SK-N-SH (cell line): ENCODE data around the gene TAOK1. TPM values are rescaled to one million over a fixed set of nuclear protein-coding genes. Genes with fewer than 3 reads are reported as not detected.
"Not testable (repeated sequence)": the region's sequence is repeated elsewhere in the genome, so short reads cannot be mapped to it uniquely, and the experiment has no call there.

Experiments
- CTCF ChIA-PET: fragments of 300-600, 350-600 bp; formaldehyde crosslinking; extraction: SDS; loops from one replicate; lab custom pipeline; 2021; lab: Yijun Ruan, JAX
- POLR2A ChIA-PET: fragments of 350-600 bp; sonication (Branson Sonifier 250); formaldehyde crosslinking; extraction: SDS; loops from one replicate; lab custom pipeline; 2020; ENCODE audit warnings: antibody characterized with exemption, inconsistent platforms; lab: Yijun Ruan, JAX
- DNase-seq: peaks from one replicate; pipeline ENCODE4 v3.0.0; 2012
- H2AFZ ChIP-seq: fragments of 200-600 bp; sonication (generic); 2 replicates; pipeline ENCODE4 v1.8.1; 2016; ENCODE audit warnings: antibody characterized with exemption, mild to moderate bottlenecking, low read depth
- H3F3A ChIP-seq: fragments of 200-600 bp; sonication (generic); replicated peaks from 2 replicates; pipeline ENCODE3; 2016; ENCODE audit warnings: antibody characterized with exemption, mild to moderate bottlenecking; ENCODE audit not compliant: insufficient read depth
- H3K27ac ChIP-seq, 2 experiments: fragments of 200-500 bp in 1 of 2; fragments of 200-600 bp in 1 of 2; sonication (Bioruptor generic) in 1 of 2; sonication (generic), shearing (Covaris generic) in 1 of 2; 2 replicates each; pipeline versions ENCODE4 v1.5.1 to v1.6.1; 2014 to 2016; ENCODE audit warnings: low read depth in 2 of 2, inconsistent platforms in 1 of 2, low read length in 1 of 2, mild to moderate bottlenecking in 1 of 2, mixed read lengths in 1 of 2
- H3K27me3 ChIP-seq: fragments of 200-600 bp; sonication (generic), shearing (Covaris generic); 2 replicates; pipeline ENCODE4 v1.6.1; 2016; ENCODE audit warnings: mixed run types; ENCODE audit not compliant: insufficient read depth
- H3K36me3 ChIP-seq, 2 experiments: fragments of 200-500 bp in 1 of 2; fragments of 200-600 bp in 1 of 2; sonication (Bioruptor generic) in 1 of 2; sonication (generic) in 1 of 2; replicated peaks in 1 of 2; 2 replicates each; pipeline versions ENCODE3 to v1.5.1; 2014 to 2016; ENCODE audit warnings: low read length in 1 of 2, mild to moderate bottlenecking in 1 of 2; ENCODE audit not compliant: insufficient read depth in 2 of 2, control insufficient read depth in 1 of 2
- H3K4me1 ChIP-seq, 2 experiments: fragments of 200-500 bp in 1 of 2; fragments of 200-600 bp in 1 of 2; sonication (Bioruptor generic) in 1 of 2; sonication (generic), shearing (Covaris generic) in 1 of 2; 2 replicates each; pipeline versions ENCODE4 v1.5.1 to v1.6.1; 2014 to 2016; ENCODE audit warnings: low read depth in 1 of 2, low read length in 1 of 2, mixed run types in 1 of 2; ENCODE audit not compliant: insufficient read depth in 2 of 2, control insufficient read depth in 1 of 2
- H3K4me2 ChIP-seq: fragments of 200-600 bp; sonication (generic), shearing (Covaris generic); 2 replicates; pipeline ENCODE4 v1.6.1; 2017; ENCODE audit warnings: mixed run types
- H3K4me3 ChIP-seq, 2 experiments: fragments of 200-500 bp in 1 of 2; fragments of 200-600 bp in 1 of 2; sonication (Bioruptor generic) in 1 of 2; sonication (generic), shearing (Covaris generic) in 1 of 2; 2 replicates each; pipeline versions ENCODE4 v1.5.1 to v1.8.1; 2014 to 2016; ENCODE audit warnings: low read depth in 2 of 2, inconsistent platforms in 1 of 2, low read length in 1 of 2, mild to moderate bottlenecking in 1 of 2, mixed read lengths in 1 of 2, moderate library complexity in 1 of 2
- H3K79me2 ChIP-seq: fragments of 200-600 bp; sonication (generic); 2 replicates; pipeline ENCODE4 v1.8.1; 2017; ENCODE audit warnings: mild to moderate bottlenecking; ENCODE audit not compliant: insufficient read depth
- H3K9ac ChIP-seq: fragments of 200-600 bp; sonication (generic); 2 replicates; pipeline ENCODE4 v1.6.1; 2017; ENCODE audit warnings: mixed run types
- H3K9me2 ChIP-seq: fragments of 200-600 bp; sonication (generic); 2 replicates; pipeline ENCODE4 v1.6.1; 2017; ENCODE audit warnings: mixed run types
- H3K9me3 ChIP-seq: fragments of 200-600 bp; sonication (generic); 2 replicates; pipeline ENCODE4 v1.6.1; 2017; ENCODE audit warnings: mixed run types, mild to moderate bottlenecking, moderate library complexity
- H4K20me1 ChIP-seq: fragments of 200-600 bp; sonication (generic); 2 replicates; pipeline ENCODE4 v1.6.1; 2017; ENCODE audit warnings: mild to moderate bottlenecking, mixed run types; ENCODE audit not compliant: insufficient read depth
- ELF1 ChIP-seq: IDR thresholded peaks from 2 replicates; pipeline ENCODE4 v1.4.0; 2012
- EP300 ChIP-seq, 2 experiments: IDR thresholded peaks; 2 replicates each; pipeline versions ENCODE4 v1.4.0 to v1.6.1; 2012; ENCODE audit warnings: borderline replicate concordance in 1 of 2, low read depth in 1 of 2, low read length in 1 of 2
- FOSL2 ChIP-seq: IDR thresholded peaks from 2 replicates; pipeline ENCODE4 v1.4.0; 2012; ENCODE audit warnings: low read depth, mild to moderate bottlenecking, moderate library complexity, borderline replicate concordance
- GATA2 ChIP-seq: sonication (generic); formaldehyde crosslinking; IDR thresholded peaks from 2 replicates; pipeline ENCODE4 v1.5.0; 2020; ENCODE audit warnings: mild to moderate bottlenecking, missing genetic modification reagents
- MEF2A ChIP-seq: IDR thresholded peaks from 2 replicates; pipeline ENCODE4 v1.4.0; 2012; ENCODE audit warnings: low read depth, borderline replicate concordance
- MXI1 ChIP-seq: IDR thresholded peaks from 2 replicates; pipeline ENCODE4 v1.6.1; 2012; ENCODE audit warnings: mild to moderate bottlenecking, low read depth, low read length, improper control_type of control experiment
- NFIC ChIP-seq: IDR thresholded peaks from 2 replicates; pipeline ENCODE4 v1.4.0; 2012; ENCODE audit warnings: borderline replicate concordance
- NRF1 ChIP-seq: IDR thresholded peaks from 2 replicates; pipeline ENCODE4 v1.6.1; 2012; ENCODE audit warnings: low read depth, mild to moderate bottlenecking, low read length
- POLR2AphosphoS5 ChIP-seq: IDR thresholded peaks from 2 replicates; pipeline ENCODE4 v1.6.1; 2012; ENCODE audit warnings: low read depth, low read length
- RFX5 ChIP-seq: IDR thresholded peaks from 2 replicates; pipeline ENCODE4 v1.6.1; 2012; ENCODE audit warnings: mild to moderate bottlenecking, improper control_type of control experiment, low read length
- SMC3 ChIP-seq: IDR thresholded peaks from 2 replicates; pipeline ENCODE4 v1.6.1; 2012; ENCODE audit warnings: low read depth, low read length, improper control_type of control experiment
- TCF12 ChIP-seq: IDR thresholded peaks from 2 replicates; pipeline ENCODE4 v1.4.0; 2012
- TEAD4 ChIP-seq: IDR thresholded peaks from 2 replicates; pipeline ENCODE4 v1.4.0; 2012; ENCODE audit warnings: mild to moderate bottlenecking, borderline replicate concordance; ENCODE audit not compliant: insufficient read depth
- YY1 ChIP-seq: IDR thresholded peaks from 2 replicates; pipeline ENCODE4 v1.4.0; 2012; ENCODE audit warnings: low read depth, mild to moderate bottlenecking
- WGBS: methylation state at CpG from one replicate; pipeline ENCODE4 v1.1.6; 2017; ENCODE audit warnings: low lambda C conversion rate; 5-methylcytosine and 5-hydroxymethylcytosine counted together
- polyA plus RNA-seq, 3 experiments: library from polyadenylated mRNA; depleted of rRNA; stranded (reverse); fragments of >200 nt; gene quantifications; 2 replicates each; pipeline ENCODE4 v1.2.3, GENCODE V29; 2012
- TF ChIP-seq, protein P1 (sequence below): fragments of 150-350 bp; IDR thresholded peaks from 2 replicates; pipeline ENCODE4 v1.6.1; 2017; ENCODE audit warnings: antibody characterized with exemption, low read length, low read depth, borderline replicate concordance
- TF ChIP-seq, protein P2 (sequence below): IDR thresholded peaks from 2 replicates; pipeline ENCODE4 v1.6.1; 2012; ENCODE audit warnings: mild to moderate bottlenecking, low read depth, low read length, moderate library complexity
- TF ChIP-seq, protein P3 (sequence below): IDR thresholded peaks from 2 replicates; pipeline ENCODE4 v1.4.0; 2012; ENCODE audit warnings: low read depth, borderline replicate concordance

Gene TAOK1
- polyA plus RNA-seq, 1 of the 3 experiments (the other 2 are of a cell fraction) = 5.9 TPM

DNA sequence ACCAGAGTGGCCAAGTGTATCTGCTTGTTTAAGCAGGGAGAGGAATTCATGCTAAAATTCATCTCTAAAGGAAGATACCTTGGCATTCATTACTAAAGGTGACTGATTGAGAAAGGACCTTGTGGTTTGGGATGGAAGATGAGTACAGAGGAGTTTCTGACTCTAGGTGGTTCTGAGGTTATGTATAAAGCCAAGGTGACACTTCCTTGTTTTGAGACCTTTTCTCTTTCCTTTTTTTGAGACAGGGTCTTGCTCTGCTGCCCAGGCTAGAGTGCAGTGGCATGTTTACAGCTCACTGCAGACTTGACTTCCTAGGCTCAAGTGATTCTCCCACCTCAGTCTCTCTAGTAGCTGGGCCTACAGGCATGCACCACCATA, 167.6 kb downstream of the TAOK1 start (continued):
- TF ChIP-seq, protein P1, sequence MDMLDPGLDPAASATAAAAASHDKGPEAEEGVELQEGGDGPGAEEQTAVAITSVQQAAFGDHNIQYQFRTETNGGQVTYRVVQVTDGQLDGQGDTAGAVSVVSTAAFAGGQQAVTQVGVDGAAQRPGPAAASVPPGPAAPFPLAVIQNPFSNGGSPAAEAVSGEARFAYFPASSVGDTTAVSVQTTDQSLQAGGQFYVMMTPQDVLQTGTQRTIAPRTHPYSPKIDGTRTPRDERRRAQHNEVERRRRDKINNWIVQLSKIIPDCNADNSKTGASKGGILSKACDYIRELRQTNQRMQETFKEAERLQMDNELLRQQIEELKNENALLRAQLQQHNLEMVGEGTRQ = no peak
- no peak for TF ChIP-seq TCF12
- no peak for TF ChIP-seq YY1
- no peak for TF ChIP-seq SMC3
- TF ChIP-seq EP300 (IDR thresholded peaks at IDR 0.05; ENCODE audit: borderline replicate concordance in 1 of 2, low read depth in 1 of 2, low read length in 1 of 2) = no peak
- TF ChIP-seq, protein P2, sequence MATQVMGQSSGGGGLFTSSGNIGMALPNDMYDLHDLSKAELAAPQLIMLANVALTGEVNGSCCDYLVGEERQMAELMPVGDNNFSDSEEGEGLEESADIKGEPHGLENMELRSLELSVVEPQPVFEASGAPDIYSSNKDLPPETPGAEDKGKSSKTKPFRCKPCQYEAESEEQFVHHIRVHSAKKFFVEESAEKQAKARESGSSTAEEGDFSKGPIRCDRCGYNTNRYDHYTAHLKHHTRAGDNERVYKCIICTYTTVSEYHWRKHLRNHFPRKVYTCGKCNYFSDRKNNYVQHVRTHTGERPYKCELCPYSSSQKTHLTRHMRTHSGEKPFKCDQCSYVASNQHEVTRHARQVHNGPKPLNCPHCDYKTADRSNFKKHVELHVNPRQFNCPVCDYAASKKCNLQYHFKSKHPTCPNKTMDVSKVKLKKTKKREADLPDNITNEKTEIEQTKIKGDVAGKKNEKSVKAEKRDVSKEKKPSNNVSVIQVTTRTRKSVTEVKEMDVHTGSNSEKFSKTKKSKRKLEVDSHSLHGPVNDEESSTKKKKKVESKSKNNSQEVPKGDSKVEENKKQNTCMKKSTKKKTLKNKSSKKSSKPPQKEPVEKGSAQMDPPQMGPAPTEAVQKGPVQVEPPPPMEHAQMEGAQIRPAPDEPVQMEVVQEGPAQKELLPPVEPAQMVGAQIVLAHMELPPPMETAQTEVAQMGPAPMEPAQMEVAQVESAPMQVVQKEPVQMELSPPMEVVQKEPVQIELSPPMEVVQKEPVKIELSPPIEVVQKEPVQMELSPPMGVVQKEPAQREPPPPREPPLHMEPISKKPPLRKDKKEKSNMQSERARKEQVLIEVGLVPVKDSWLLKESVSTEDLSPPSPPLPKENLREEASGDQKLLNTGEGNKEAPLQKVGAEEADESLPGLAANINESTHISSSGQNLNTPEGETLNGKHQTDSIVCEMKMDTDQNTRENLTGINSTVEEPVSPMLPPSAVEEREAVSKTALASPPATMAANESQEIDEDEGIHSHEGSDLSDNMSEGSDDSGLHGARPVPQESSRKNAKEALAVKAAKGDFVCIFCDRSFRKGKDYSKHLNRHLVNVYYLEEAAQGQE = no peak

DNA sequence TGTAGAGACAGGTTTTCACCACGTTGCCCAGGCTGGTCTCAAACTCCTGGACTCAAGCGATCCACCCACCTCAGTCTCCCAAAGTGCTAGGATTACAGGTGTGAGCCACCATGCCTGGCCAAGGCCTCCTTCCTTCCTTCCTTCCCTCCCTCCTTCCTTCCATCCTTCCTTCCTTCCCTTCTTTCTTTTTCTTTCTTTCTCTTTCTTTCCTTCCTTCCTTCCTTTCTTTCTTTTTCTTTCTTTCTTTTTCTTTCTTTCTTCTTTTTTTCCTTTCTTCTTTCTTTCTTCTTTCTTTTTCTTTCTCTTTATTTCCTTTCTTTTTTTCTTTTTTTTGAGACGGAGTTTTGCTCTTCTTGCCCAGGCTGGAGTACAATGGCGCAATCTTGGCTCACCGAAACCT, 168.0 kb downstream of the TAOK1 start:
- H3K9me2 ChIP-seq, H3K79me2 ChIP-seq, H3K36me3 ChIP-seq, H2AFZ ChIP-seq, DNase-seq, H3K4me1 ChIP-seq, H3K27me3 ChIP-seq, H3K4me2 ChIP-seq, H3K9me3 ChIP-seq, H3K27ac ChIP-seq, POLR2A ChIA-PET, H4K20me1 ChIP-seq, H3K4me3 ChIP-seq, H3K9ac ChIP-seq, H3F3A ChIP-seq: not testable (repeated sequence)
- CTCF ChIA-PET = interaction anchor here (2.0 to 3.8 kb wide), 3 partner anchors 9 to 188 kb away, joined by 7 to 22 read pairs (median 9); partner anchors contain the start of gene ABHD15
- WGBS = 96% methylated on average over 5 of the region's 5 CpGs

DNA sequence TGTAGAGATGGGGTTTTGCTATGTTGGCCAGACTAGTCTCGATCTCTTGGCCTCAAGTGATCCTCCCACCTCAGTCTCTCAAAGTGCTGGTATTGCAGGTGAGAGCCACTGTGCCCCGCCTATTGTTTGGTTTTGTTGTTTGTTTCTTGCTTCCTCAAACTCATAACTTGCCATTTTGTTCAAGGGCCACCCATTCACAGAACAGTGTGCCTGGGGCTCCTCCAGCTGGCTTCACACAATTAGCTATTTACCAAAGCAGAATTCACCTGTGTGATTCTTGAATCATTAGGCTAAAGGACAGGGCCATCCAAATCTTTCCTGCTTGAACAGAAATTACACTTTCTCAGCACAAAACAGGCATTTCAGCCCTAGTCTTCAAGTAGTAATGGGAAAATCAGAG, 169.5 kb downstream of the TAOK1 start:
- Histone ChIP-seq H3K4me2 (no peak overlapping the region), H3K4me3 (no peak overlapping the region), H3K4me1 (peaks cover 0 to 2% of the 10 kb centered on the region in 2 experiments; a peak in 1 of 4 replicates), H3K9me3 (no peaks in the 10 kb centered on the region), H3K9ac (no peak overlapping the region), H3K9me2 (no peaks in the 10 kb centered on the region), H3K79me2 (0 out of 2 replicates have a peak, but pooled peaks cover under 1% of the 10 kb centered on the region), H3F3A (no peaks in the 10 kb centered on the region), H3K36me3 (peaks cover 4% of the 10 kb centered on the region in 2 experiments), H4K20me1 (no peaks in the 10 kb centered on the region), H2AFZ (no peak overlapping the region), H3K27ac (no peak overlapping the region), H3K27me3 (no peaks in the 10 kb centered on the region)
- ChIA-PET CTCF (interaction anchor here (1.9 to 2.7 kb wide), 2 partner anchors 13 to 190 kb away, joined by 6 to 15 read pairs; no protein-coding TSS in a partner anchor), POLR2A (no interaction called here)
- DNase-seq = no peak
- 100% methylated on average over 2 of the region's 2 CpGs for WGBS
- TF ChIP-seq RFX5 (no peak), ELF1 (no peak), MXI1 (no peak), GATA2 (no peak), NRF1 (no peak), SMC3 (no peak), FOSL2 (no peak), NFIC (no peak), MEF2A (no peak), TEAD4 (no peak), POLR2AphosphoS5 (no peak)
- TF ChIP-seq, protein P3, sequence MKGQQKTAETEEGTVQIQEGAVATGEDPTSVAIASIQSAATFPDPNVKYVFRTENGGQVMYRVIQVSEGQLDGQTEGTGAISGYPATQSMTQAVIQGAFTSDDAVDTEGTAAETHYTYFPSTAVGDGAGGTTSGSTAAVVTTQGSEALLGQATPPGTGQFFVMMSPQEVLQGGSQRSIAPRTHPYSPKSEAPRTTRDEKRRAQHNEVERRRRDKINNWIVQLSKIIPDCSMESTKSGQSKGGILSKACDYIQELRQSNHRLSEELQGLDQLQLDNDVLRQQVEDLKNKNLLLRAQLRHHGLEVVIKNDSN = no peak
- TF ChIP-seq, protein P1 = no peak
